ENCODE measurements around the gene ZSCAN23.
"Not testable (repeated sequence)": the region's sequence is repeated elsewhere in the genome, so short reads cannot be mapped to it uniquely, and the experiment has no call there.

The ZSCAN23 gene

GRCh38 chr6:28436404-28436803 is 6.9 kb downstream of the ZSCAN23 start:
- no peak for DNase-seq (ENCODE audit: low read depth in 2 of 2)

GRCh38 chr6:28433119-28433518 is 10.2 kb downstream of the ZSCAN23 start:
- DNase-seq (ENCODE audit: low read depth in 2 of 2): no peak

GRCh38 chr6:28429781-28430180 is 13.5 kb downstream of the ZSCAN23 start:
- no peak for DNase-seq (ENCODE audit: low read depth in 2 of 2)

GRCh38 chr6:28425944-28426541 is 17.2 kb downstream of the ZSCAN23 start:
- no peak for DNase-seq (ENCODE audit: low read depth in 2 of 2)

GRCh38 chr6:28424163-28424562 is 19.1 kb downstream of the ZSCAN23 start:
- no peak for DNase-seq (ENCODE audit: low read depth in 2 of 2)

- DNase-seq (ENCODE audit: low read depth in 2 of 2): no peak
These were observed 19.7 kb downstream of the ZSCAN23 start for GRCh38 chr6:28423546-28423945.

GRCh38 chr6:28413681-28414080 is 29.6 kb downstream of the ZSCAN23 start:
- DNase-seq (ENCODE audit: low read depth in 2 of 2): no peak

- DNase-seq (ENCODE audit: low read depth in 2 of 2): no peak
These were observed 32.5 kb downstream of the ZSCAN23 start for GRCh38 chr6:28410767-28411166.

- no peak for DNase-seq (ENCODE audit: low read depth in 2 of 2)
These were observed 35.1 kb downstream of the ZSCAN23 start for GRCh38 chr6:28408076-28408802.

- no peak for DNase-seq (ENCODE audit: low read depth in 2 of 2)
These were observed 35.9 kb downstream of the ZSCAN23 start for GRCh38 chr6:28407401-28407800.

- not testable (repeated sequence) for DNase-seq (ENCODE audit: low read depth in 2 of 2)
These were observed 39.4 kb downstream of the ZSCAN23 start for GRCh38 chr6:28403923-28404322.

- DNase-seq (ENCODE audit: low read depth in 2 of 2): no peak
These were observed 41.1 kb downstream of the ZSCAN23 start for GRCh38 chr6:28402197-28402596.

- DNase-seq (ENCODE audit: low read depth in 2 of 2): no peak
These were observed 42.1 kb downstream of the ZSCAN23 start for GRCh38 chr6:28401172-28401571.

- DNase-seq (ENCODE audit: low read depth in 2 of 2): no peak
These were observed 43.2 kb downstream of the ZSCAN23 start for GRCh38 chr6:28400122-28400451.

- DNase-seq (ENCODE audit: low read depth in 2 of 2): peak; percentile 78 to 79
These were observed 43.8 kb downstream of the ZSCAN23 start, which contains the start of gene ZSCAN12 for GRCh38 chr6:28399350-28400121. ZSCAN12 (minus strand) TSS chr6:28399747; CDS start chr6:28398405, 1,342 bp downstream.

- no peak for DNase-seq (ENCODE audit: low read depth in 2 of 2)
These were observed 47.4 kb downstream of the ZSCAN23 start for GRCh38 chr6:28395918-28396317.

- DNase-seq (ENCODE audit: low read depth in 2 of 2): no peak
These were observed 49.2 kb downstream of the ZSCAN23 start for GRCh38 chr6:28393912-28394662.

- no peak for DNase-seq (ENCODE audit: low read depth in 2 of 2)
These were observed 52.6 kb downstream of the ZSCAN23 start for GRCh38 chr6:28390688-28391087.

- DNase-seq (ENCODE audit: low read depth in 2 of 2): no peak
These were observed 59.2 kb downstream of the ZSCAN23 start for GRCh38 chr6:28384143-28384533.

GRCh38 chr6:28383235-28384142 is 59.8 kb downstream of the ZSCAN23 start:
- DNase-seq (ENCODE audit: low read depth in 2 of 2): peak; percentile 8 to 20
